ENCODE results near the gene ISY1. TPM values are rescaled to one million over a fixed set of nuclear protein-coding genes. Genes with fewer than 3 reads are reported as not detected.
A peak's percentile ranks its signal among the peaks of the same experiment; 100 is the strongest.
"Not testable (repeated sequence)": the region's sequence is repeated elsewhere in the genome, so short reads cannot be mapped to it uniquely, and the experiment has no call there.

ISY1 gene
- total RNA-seq, 1 donor from 2014 or later = 34.0 TPM

- Mint-ChIP-seq H3K27me3 (no peaks in the 10 kb centered on the region), H3K27ac (no peak overlapping the region), H3K4me3 (ENCODE audit: low read depth) (no peak overlapping the region), H3K36me3 (ENCODE audit: insufficient read depth) (peaks cover 1% of the 10 kb centered on the region), H3K4me1 (ENCODE audit: low read depth) (no peaks in the 10 kb centered on the region), H3K9me3 (ENCODE audit: low read depth) (no peaks in the 10 kb centered on the region)
- no peak for TF ChIP-seq CTCF (IDR thresholded peaks at IDR 0.05; ENCODE audit: unreplicated experiment)
- no peak for DNase-seq (ENCODE audit: low spot score, unreplicated experiment)
These were observed 36.5 kb upstream of the ISY1 start for GRCh38 chr3:129197321-129197720.

GRCh38 chr3:129196601-129197000 is 35.7 kb upstream of the ISY1 start:
- Mint-ChIP-seq H3K36me3 (ENCODE audit: insufficient read depth) (peaks cover 1% of the 10 kb centered on the region), H3K27ac (no peak overlapping the region)
- no peak for TF ChIP-seq CTCF (IDR thresholded peaks at IDR 0.05; ENCODE audit: unreplicated experiment)

GRCh38 chr3:129195731-129196256 is 34.9 kb upstream of the ISY1 start:
- no peaks in the 10 kb centered on the region for H3K4me1 Mint-ChIP-seq (ENCODE audit: low read depth)
- no peaks in the 10 kb centered on the region for H3K27me3 Mint-ChIP-seq
- H3K36me3 Mint-ChIP-seq (ENCODE audit: insufficient read depth) = peaks cover 1% of the 10 kb centered on the region
- no peak for TF ChIP-seq CTCF (IDR thresholded peaks at IDR 0.05; ENCODE audit: unreplicated experiment)
- no peak overlapping the region for H3K27ac Mint-ChIP-seq
- no peak overlapping the region for H3K4me3 Mint-ChIP-seq (ENCODE audit: low read depth)
- H3K9me3 Mint-ChIP-seq (ENCODE audit: low read depth) = no peaks in the 10 kb centered on the region
- no peak for DNase-seq (ENCODE audit: low spot score, unreplicated experiment)

More at GRCh38 chr3:129196601-129197000, 35.7 kb upstream of the ISY1 start:
- Mint-ChIP-seq H3K4me1 (ENCODE audit: low read depth) (no peaks in the 10 kb centered on the region), H3K4me3 (ENCODE audit: low read depth) (no peak overlapping the region), H3K27me3 (no peaks in the 10 kb centered on the region), H3K9me3 (ENCODE audit: low read depth) (no peaks in the 10 kb centered on the region)
- no peak for DNase-seq (ENCODE audit: low spot score, unreplicated experiment)

- H3K27me3 Mint-ChIP-seq; DNase-seq (ENCODE audit: low spot score, unreplicated experiment); H3K4me1 Mint-ChIP-seq (ENCODE audit: low read depth); H3K4me3 Mint-ChIP-seq (ENCODE audit: low read depth); H3K36me3 Mint-ChIP-seq (ENCODE audit: insufficient read depth); H3K9me3 Mint-ChIP-seq (ENCODE audit: low read depth); H3K27ac Mint-ChIP-seq: not testable (repeated sequence)
These were observed 28.9 kb upstream of the ISY1 start for GRCh38 chr3:129189793-129190192.

GRCh38 chr3:129187857-129188256 is 27.0 kb upstream of the ISY1 start:
- no peak for TF ChIP-seq CTCF (IDR thresholded peaks at IDR 0.05; ENCODE audit: unreplicated experiment)
- no peak overlapping the region for H3K4me3 Mint-ChIP-seq (ENCODE audit: low read depth)
- H3K27me3 Mint-ChIP-seq = no peaks in the 10 kb centered on the region
- peaks cover 3% of the 10 kb centered on the region for H3K4me1 Mint-ChIP-seq (ENCODE audit: low read depth)
- no peak for DNase-seq (ENCODE audit: low spot score, unreplicated experiment)
- no peak overlapping the region for H3K27ac Mint-ChIP-seq
- H3K9me3 Mint-ChIP-seq (ENCODE audit: low read depth) = no peaks in the 10 kb centered on the region
- H3K36me3 Mint-ChIP-seq (ENCODE audit: insufficient read depth) = no peaks in the 10 kb centered on the region

GRCh38 chr3:129185783-129186182 is 24.9 kb upstream of the ISY1 start:
- Mint-ChIP-seq H3K4me3 (ENCODE audit: low read depth) (peak overlapping the region; percentile 37), H3K27ac (no peak overlapping the region), H3K9me3 (ENCODE audit: low read depth) (no peaks in the 10 kb centered on the region), H3K4me1 (ENCODE audit: low read depth) (peaks cover 18% of the 10 kb centered on the region), H3K36me3 (ENCODE audit: insufficient read depth) (no peaks in the 10 kb centered on the region), H3K27me3 (no peaks in the 10 kb centered on the region)
- no peak for TF ChIP-seq CTCF (IDR thresholded peaks at IDR 0.05; ENCODE audit: unreplicated experiment)
- DNase-seq (ENCODE audit: low spot score, unreplicated experiment) = no peak

GRCh38 chr3:129184784-129185542 is 24.1 kb upstream of the ISY1 start:
- H3K4me3 Mint-ChIP-seq (ENCODE audit: low read depth) = peak overlapping the region; percentile 93
- not testable (repeated sequence) for H3K27ac Mint-ChIP-seq; H3K9me3 Mint-ChIP-seq (ENCODE audit: low read depth)

More at GRCh38 chr3:129184784-129185542, 24.1 kb upstream of the ISY1 start:
- peaks cover 22% of the 10 kb centered on the region for H3K4me1 Mint-ChIP-seq (ENCODE audit: low read depth)
- not testable (repeated sequence) for H3K27me3 Mint-ChIP-seq; H3K36me3 Mint-ChIP-seq (ENCODE audit: insufficient read depth); DNase-seq (ENCODE audit: low spot score, unreplicated experiment)

Measured in progenitor cell of endocrine pancreas (in vitro differentiated cells).